ENCODE measurements around the gene ANKRD37. TPM values are rescaled to one million over a fixed set of nuclear protein-coding genes. Genes with fewer than 3 reads are reported as not detected.

ANKRD37 gene
- total RNA-seq, 2 donors from 2014 or later, result 51.5 to 171 TPM

GRCh38 chr4:185421366-185422124 is 24.9 kb downstream of the ANKRD37 start:
- ATAC-seq (replicated peaks), result no peak
- Mint-ChIP-seq H3K4me3 (no peak overlapping the region), H3K4me1 (peaks cover 19% of the 10 kb centered on the region), H3K9me3 (no peaks in the 10 kb centered on the region), H3K36me3 (ENCODE audit: low read depth) (peaks cover 79% of the 10 kb centered on the region), H3K27ac (no peak overlapping the region), H3K27me3 (no peaks in the 10 kb centered on the region)

DNA sequence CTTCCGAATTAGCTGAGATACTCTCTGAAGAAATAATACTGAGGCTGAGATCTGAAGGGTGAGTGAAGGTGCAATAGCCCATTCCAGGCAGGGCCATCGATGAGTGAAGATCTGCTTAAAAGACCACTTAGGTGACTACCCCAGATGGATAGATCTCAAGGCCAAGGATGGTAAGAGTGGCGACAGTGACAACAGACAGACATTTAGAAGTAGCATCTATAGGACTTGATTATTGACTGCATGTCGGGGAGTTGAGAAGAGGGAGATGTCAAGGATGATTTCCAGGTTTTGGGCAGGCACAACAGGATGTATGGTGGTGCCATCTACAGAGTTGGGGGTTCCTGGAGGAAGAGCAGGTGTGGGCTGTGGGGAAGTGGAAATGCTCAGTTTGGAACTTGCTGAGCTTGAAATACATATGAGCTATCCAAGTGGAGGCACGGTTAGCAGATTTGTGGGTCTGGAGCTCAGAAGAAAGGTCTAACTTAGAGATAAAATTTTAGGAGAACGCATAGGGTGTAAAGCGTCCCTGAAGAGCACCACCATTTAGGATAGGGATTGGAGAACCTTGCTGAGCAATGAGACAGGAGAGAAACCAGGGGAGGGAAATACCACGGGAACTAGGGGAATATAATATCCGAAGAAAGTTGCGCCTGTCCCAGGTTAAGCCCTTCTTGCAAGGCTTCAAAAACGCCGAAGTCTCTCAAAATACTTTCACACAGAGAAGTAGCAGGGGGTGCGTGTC is 28.4 kb downstream of the ANKRD37 start:
- ATAC-seq (replicated peaks), result peak; percentile 5

DNA sequence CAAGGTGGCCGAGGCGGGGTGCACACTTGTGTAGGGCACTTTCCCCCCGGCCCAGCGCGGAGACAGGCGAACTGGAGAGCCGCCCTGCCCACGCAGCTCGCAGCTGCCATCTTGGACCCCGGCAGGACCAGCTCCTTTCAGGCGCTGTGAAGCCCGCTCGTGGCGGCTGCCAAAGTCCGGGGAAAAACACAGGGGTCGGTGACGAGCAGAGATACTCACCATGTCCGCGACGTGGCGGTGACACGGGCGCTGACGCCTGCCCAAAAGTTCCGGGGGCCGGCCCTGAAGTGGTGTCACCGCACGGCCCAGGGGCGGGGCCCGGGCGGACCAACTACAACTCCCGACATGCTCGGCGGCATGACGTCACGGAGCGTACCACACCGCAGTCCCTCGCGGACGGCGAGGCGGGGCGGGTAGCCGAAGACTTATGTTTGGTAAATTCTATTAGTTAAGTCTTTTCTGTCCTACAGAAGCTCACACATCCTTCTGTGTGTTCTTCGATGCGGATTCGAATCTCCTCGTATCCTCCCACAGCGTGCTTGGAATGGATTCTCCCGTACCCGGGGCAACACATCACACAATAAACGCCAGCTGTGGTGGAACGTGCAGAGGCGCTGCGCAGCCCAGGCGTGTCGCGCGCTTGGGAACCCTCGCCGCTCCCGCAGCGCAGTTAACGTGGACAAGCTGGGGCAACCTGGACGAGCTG is 29.2 kb downstream of the ANKRD37 start, which contains the start of gene UFSP2:
TSS of gene UFSP2 (minus strand) at position 318 of the 706 bp plus-strand sequence. CDS start at position 222, 96 bp downstream.
- no peaks in the 10 kb centered on the region for H3K27me3 Mint-ChIP-seq
- peak within 1 kb of the TSS; percentile 85 for H3K4me3 Mint-ChIP-seq
- H3K27ac Mint-ChIP-seq, result peak within 1 kb of the TSS; percentile 85
- no peaks in the 10 kb centered on the region for H3K9me3 Mint-ChIP-seq
- H3K36me3 Mint-ChIP-seq (ENCODE audit: low read depth), result peaks cover 49% of the 10 kb centered on the region
- H3K4me1 Mint-ChIP-seq, result peaks cover 19% of the 10 kb centered on the region
- ATAC-seq (replicated peaks), result peak; percentile 92

More for the DNA sequence above, 28.4 kb downstream of the ANKRD37 start:
- Mint-ChIP-seq H3K27me3 (no peaks in the 10 kb centered on the region), H3K9me3 (no peaks in the 10 kb centered on the region), H3K4me3 (peak overlapping the region; percentile 85), H3K27ac (peak overlapping the region; percentile 85), H3K36me3 (ENCODE audit: low read depth) (peaks cover 49% of the 10 kb centered on the region), H3K4me1 (peaks cover 19% of the 10 kb centered on the region)

DNA sequence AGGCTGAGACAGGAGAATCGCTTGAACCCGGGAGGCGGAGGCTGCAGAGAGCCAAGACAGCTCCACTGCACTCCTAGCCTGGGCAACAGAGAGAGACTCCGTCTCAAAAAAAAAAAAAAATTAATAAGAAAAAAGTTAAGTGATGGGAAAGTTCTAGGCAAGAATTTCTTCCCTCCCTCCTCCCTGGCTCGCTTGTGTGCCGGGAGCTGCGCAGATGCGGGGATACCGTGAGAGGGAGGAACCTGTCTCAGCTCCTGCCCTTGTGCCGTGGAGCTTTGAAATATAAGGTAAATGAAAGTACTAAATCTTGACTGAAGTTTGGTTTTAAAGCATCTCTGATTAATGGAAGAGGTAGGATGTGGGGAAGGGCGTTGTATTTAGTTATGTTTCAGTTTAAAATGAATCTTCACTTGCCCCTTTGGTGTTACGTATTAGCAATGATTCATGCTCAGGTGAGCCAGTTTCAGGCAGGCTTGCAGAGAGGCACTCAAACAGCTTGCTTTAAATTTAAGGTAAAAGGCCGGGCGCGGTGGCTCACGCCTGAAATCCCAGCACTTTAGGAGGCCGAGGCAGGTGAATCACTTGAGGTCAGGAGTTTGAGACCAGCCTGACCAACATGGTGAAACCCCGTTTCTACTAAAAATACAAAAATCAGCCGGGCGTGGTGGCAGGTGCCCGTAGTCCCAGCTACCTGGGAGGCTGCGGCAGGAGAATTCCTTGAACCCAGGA is 30.5 kb downstream of the ANKRD37 start:
- Mint-ChIP-seq H3K27ac (no peak overlapping the region), H3K9me3 (no peaks in the 10 kb centered on the region), H3K4me1 (peaks cover 11% of the 10 kb centered on the region), H3K4me3 (peak overlapping the region; percentile 85), H3K27me3 (peaks cover 4% of the 10 kb centered on the region), H3K36me3 (ENCODE audit: low read depth) (peaks cover 36% of the 10 kb centered on the region)
- no peak for ATAC-seq (replicated peaks)

DNA sequence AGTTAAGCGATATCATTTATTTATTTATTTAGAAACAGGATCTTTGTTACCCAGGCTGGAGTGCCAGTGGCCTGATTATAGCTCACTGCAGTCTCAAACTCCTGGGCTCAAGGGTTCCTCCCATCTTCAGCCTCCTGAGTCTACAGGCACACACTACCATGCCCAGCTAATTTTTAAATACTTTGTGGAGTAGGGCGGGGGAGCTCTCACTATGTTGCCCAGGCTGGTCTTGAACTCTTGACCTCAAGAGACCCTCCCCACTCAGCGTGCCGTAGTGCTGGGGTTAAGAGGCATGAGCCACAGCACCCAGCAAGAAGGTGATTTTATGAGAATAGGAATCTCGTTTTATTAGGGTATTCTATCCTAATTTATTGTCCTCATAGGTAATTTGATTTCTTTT is 33.0 kb downstream of the ANKRD37 start:
- H3K36me3 Mint-ChIP-seq (ENCODE audit: low read depth), result peaks cover 20% of the 10 kb centered on the region
- no peaks in the 10 kb centered on the region for H3K4me1 Mint-ChIP-seq
- ATAC-seq (replicated peaks), result no peak
- peaks cover 4% of the 10 kb centered on the region for H3K27me3 Mint-ChIP-seq
- no peak overlapping the region for H3K4me3 Mint-ChIP-seq
- no peak overlapping the region for H3K27ac Mint-ChIP-seq
- no peaks in the 10 kb centered on the region for H3K9me3 Mint-ChIP-seq

- H3K36me3 Mint-ChIP-seq (ENCODE audit: low read depth), result no peaks in the 10 kb centered on the region
- no peaks in the 10 kb centered on the region for H3K9me3 Mint-ChIP-seq
- ATAC-seq (replicated peaks), result no peak
- H3K4me3 Mint-ChIP-seq, result no peak overlapping the region
- H3K27ac Mint-ChIP-seq, result no peak overlapping the region
- H3K27me3 Mint-ChIP-seq, result peaks cover 4% of the 10 kb centered on the region
- no peaks in the 10 kb centered on the region for H3K4me1 Mint-ChIP-seq
Measured at GRCh38 chr4:185435466-185435865, 38.8 kb downstream of the ANKRD37 start.

DNA sequence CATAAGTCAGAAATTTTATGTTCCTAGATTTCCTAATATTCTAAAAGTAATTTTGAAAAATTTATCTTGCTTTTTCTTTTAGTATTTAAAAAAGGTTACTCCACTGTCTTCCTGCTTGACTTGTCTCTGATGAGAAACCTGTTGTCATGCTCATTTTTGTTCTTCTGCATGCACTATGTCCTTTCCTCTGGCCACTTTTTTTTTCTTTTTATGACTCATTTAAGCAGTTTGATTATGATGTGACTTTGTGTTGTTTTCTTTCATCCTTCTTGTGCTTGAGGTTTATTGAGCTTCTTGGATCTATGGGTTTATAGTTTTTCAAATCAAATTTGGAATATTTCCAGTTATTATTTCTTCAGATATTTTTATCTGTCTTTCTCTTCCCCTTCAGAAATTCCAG is 41.2 kb downstream of the ANKRD37 start:
- no peaks in the 10 kb centered on the region for H3K4me1 Mint-ChIP-seq
- peak; percentile 79 for ATAC-seq (replicated peaks)
- no peaks in the 10 kb centered on the region for H3K9me3 Mint-ChIP-seq
- no peaks in the 10 kb centered on the region for H3K36me3 Mint-ChIP-seq (ENCODE audit: low read depth)
- no peak overlapping the region for H3K4me3 Mint-ChIP-seq
- H3K27ac Mint-ChIP-seq, result no peak overlapping the region
- no peaks in the 10 kb centered on the region for H3K27me3 Mint-ChIP-seq

DNA sequence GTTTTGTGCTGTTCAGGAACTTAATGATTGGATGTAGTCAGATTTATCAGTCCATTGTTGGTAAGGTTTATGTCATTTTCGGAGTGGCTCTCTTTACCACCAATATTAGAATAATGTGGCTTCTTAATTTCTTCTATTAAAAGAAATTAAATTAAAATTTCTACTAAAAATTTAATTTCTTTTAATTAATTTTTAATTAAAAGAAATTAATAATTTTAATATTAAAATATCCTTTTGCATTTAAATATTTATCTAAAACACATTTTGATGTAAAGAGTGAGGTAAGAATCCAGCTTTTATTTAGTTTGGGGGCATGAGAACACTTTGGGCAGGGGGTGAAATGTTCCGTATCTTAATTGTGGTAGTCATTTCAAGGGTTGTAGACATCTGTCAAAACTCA is 44.8 kb downstream of the ANKRD37 start:
- no peak overlapping the region for H3K27ac Mint-ChIP-seq

DNA sequence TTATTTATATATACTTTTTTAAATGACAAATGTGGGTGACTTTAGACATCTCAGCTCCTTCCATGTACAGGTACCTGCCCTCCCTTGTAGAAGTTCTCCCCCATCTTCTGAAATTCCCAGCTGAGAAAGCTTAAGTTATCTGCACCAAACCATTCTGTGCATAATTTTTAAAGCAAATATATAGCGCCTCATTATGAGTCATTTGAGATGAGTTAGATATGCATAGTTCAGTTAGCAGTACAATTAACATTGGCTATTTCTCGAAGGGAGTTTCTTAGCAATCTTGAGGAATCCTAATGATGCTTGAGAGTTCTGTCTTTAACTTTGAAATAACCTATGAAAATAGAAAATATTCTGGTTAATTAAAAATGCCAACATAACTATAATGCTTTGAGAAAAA is 48.6 kb downstream of the ANKRD37 start:
- H3K4me1 Mint-ChIP-seq, result no peaks in the 10 kb centered on the region
- no peak overlapping the region for H3K4me3 Mint-ChIP-seq
- no peak overlapping the region for H3K27ac Mint-ChIP-seq

More for the DNA sequence above, 44.8 kb downstream of the ANKRD37 start:
- no peaks in the 10 kb centered on the region for H3K4me1 Mint-ChIP-seq
- no peaks in the 10 kb centered on the region for H3K27me3 Mint-ChIP-seq
- H3K4me3 Mint-ChIP-seq, result no peak overlapping the region
- no peak for ATAC-seq (replicated peaks)
- no peaks in the 10 kb centered on the region for H3K36me3 Mint-ChIP-seq (ENCODE audit: low read depth)
- no peaks in the 10 kb centered on the region for H3K9me3 Mint-ChIP-seq

More for the DNA sequence above, 48.6 kb downstream of the ANKRD37 start:
- Mint-ChIP-seq H3K27me3 (no peaks in the 10 kb centered on the region), H3K9me3 (no peaks in the 10 kb centered on the region), H3K36me3 (ENCODE audit: low read depth) (no peaks in the 10 kb centered on the region)
- no peak for ATAC-seq (replicated peaks)

Other genes with a start within 250 kb of the ANKRD37 start
- gene CFAP97, start 192.8 kb upstream of the ANKRD37 start, total RNA-seq, result 10 to 100 TPM; 33.7 to 37.0 TPM
- gene SNX25, start 187.2 kb upstream of the ANKRD37 start, total RNA-seq, result 10 to 100 TPM; 28.2 to 31.2 TPM
- gene LRP2BP, start 917 bp upstream of the ANKRD37 start, total RNA-seq, result 1 to 10 TPM; 1.2 to 5.7 TPM
- gene UFSP2, start 29.1 kb downstream of the ANKRD37 start, total RNA-seq, result 10 to 100 TPM; 23.5 to 32.9 TPM
- 1 to 10 TPM in 1 of 2 donors, under 1 TPM in 1; 0.09 to 1.2 TPM for gene CCDC110, start 74.9 kb downstream of the ANKRD37 start, total RNA-seq
- gene PDLIM3, start 138.7 kb downstream of the ANKRD37 start, total RNA-seq, result not detected